Adrenal gland (tissue), 12 donors: ENCODE data around the gene FBXW8. TPM values are rescaled to one million over a fixed set of nuclear protein-coding genes. Genes with fewer than 3 reads are reported as not detected.

Experiments
- DNase-seq, 7 donors: peaks; one replicate each; pipeline ENCODE4 v3.0.0-alpha.2; 2019 to 2020
- H3K27ac ChIP-seq, 5 donors: fragments of 200-600 bp; sonication (generic) in 4 of 5; 1 replicate in 3 of 5; 2 replicates in 2 of 5; pipeline versions ENCODE4 v1.5.1 to v1.8.0; 2016 to 2020; ENCODE audit warnings: mild to moderate bottlenecking in 1 of 5
- H3K27me3 ChIP-seq: fragments of 200-600 bp; 2 replicates; pipeline ENCODE4 v1.8.0; 2021
- H3K36me3 ChIP-seq, 2 donors: fragments of 200-600 bp; replicated peaks in 1 of 2; 1 replicate in 1 of 2; 2 replicates in 1 of 2; pipeline versions ENCODE4 v1.5.1 to v1.8.0; 2018 to 2022
- H3K4me1 ChIP-seq, 2 donors: fragments of 200-600 bp; replicated peaks in 1 of 2; 1 replicate in 1 of 2; 2 replicates in 1 of 2; pipeline versions ENCODE4 v1.5.1 to v1.8.0; 2018 to 2021
- H3K4me3 ChIP-seq, 4 donors: fragments of 200-600 bp; sonication (generic) in 3 of 4; one replicate each; pipeline ENCODE4 v1.5.1; 2016 to 2018
- H3K9me3 ChIP-seq, 3 donors: fragments of 200-600 bp; sonication (generic) in 1 of 3; replicated peaks in 1 of 3; 1 replicate in 2 of 3; 2 replicates in 1 of 3; pipeline versions ENCODE4 v1.5.1 to v1.8.0; 2016 to 2021
- POLR2A ChIP-seq, 2 donors: fragments of 450-650 bp; IDR thresholded peaks; one replicate each; pipeline ENCODE4 v1.6.1; 2017; ENCODE audit warnings: antibody characterized with exemption in 2 of 2, mild to moderate bottlenecking in 2 of 2, moderate library complexity in 1 of 2
- WGBS, 4 donors: extraction: QIAGEN DNeasy Blood & Tissue Kit in 2 of 4; methylation state at CpG; one replicate each; pipeline versions ENCODE4 v1.1.5 to v1.1.7; 2013 to 2017; 5-methylcytosine and 5-hydroxymethylcytosine counted together
- intact Hi-C, 2 donors: fragments of 100-400 bp; cut with DNase I; formaldehyde crosslinking; loops; one replicate each; pipeline versions ENCODE4 v1.14.1 to v1.15.0; 2022 to 2023
- polyA plus RNA-seq, 3 donors: library from polyadenylated mRNA; stranded (reverse); fragments of 200-250 nt in 2 of 3; fragments of 350-450 nt in 1 of 3; fragmentation: Illumina TruSeq in 1 of 3; extraction: RNeasy Lipid Tissue Mini Kit (QIAGEN cat#74804) in 1 of 3; gene quantifications; one replicate each; pipeline ENCODE4 v1.2.3, GENCODE V29; 2013 to 2014
- total RNA-seq, 9 donors: library from RNA; depleted of rRNA in 4 of 9; stranded (reverse); fragments of >200 nt in 4 of 9; fragments of 120-200 nt in 1 of 9; fragmentation: NEBNext Ultra II Directional in 1 of 9; extraction: Animal tissue kit (Norgen Biotek cat#: 25700) in 1 of 9; gene quantifications; one replicate each; pipeline versions ENCODE4 v1.1.0 to v1.2.4, GENCODE V29; 2013 to 2023
- TF ChIP-seq, protein P1 (sequence below), 6 experiments: fragments of 450-650 bp in 4 of 6; fragments of 200-600 bp in 2 of 6; sonication (generic) in 1 of 6; IDR thresholded peaks; 1 replicate in 5 of 6; 2 replicates in 1 of 6; pipeline versions ENCODE4 v1.5.1 to v1.8.0; 2016 to 2021; ENCODE audit warnings: antibody characterized with exemption in 6 of 6, mild to moderate bottlenecking in 2 of 6, moderate library complexity in 1 of 6
- donor health status: healthy with polysubstance abuse.
- donor health status: Bipolar disorder and iron deficiency.
- donor health status: DM: yes; HTN: yes; CAD: no.
- donor health status: DM: no; HTN: no; CAD: no.
- donor health status: DM: no; HTN: no; CAD: no.
- donor health status: DM: yes; HTN: yes; CAD: no.

FBXW8 gene
- total and polyA plus RNA-seq, 12 donors = 2.9 to 19.1 (median 14.3) TPM

- no peak for DNase-seq
- Histone ChIP-seq H3K27me3 (no peaks in the 10 kb centered on the region), H3K9me3 (no peaks in the 10 kb centered on the region), H3K4me3 (no peak overlapping the region), H3K4me1 (peaks cover 6 to 17% of the 10 kb centered on the region in 2 donors), H3K36me3 (no peaks in the 10 kb centered on the region), H3K27ac (peak overlapping the region in 1 of 5 donors; percentile 22)
- intact Hi-C loops = no loop called here
- TF ChIP-seq POLR2A (IDR thresholded peaks at IDR 0.05) = no peak
- TF ChIP-seq, protein P1, sequence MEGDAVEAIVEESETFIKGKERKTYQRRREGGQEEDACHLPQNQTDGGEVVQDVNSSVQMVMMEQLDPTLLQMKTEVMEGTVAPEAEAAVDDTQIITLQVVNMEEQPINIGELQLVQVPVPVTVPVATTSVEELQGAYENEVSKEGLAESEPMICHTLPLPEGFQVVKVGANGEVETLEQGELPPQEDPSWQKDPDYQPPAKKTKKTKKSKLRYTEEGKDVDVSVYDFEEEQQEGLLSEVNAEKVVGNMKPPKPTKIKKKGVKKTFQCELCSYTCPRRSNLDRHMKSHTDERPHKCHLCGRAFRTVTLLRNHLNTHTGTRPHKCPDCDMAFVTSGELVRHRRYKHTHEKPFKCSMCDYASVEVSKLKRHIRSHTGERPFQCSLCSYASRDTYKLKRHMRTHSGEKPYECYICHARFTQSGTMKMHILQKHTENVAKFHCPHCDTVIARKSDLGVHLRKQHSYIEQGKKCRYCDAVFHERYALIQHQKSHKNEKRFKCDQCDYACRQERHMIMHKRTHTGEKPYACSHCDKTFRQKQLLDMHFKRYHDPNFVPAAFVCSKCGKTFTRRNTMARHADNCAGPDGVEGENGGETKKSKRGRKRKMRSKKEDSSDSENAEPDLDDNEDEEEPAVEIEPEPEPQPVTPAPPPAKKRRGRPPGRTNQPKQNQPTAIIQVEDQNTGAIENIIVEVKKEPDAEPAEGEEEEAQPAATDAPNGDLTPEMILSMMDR (IDR thresholded peaks at IDR 0.05) = no peak
- 58 to 82% (median 72%) methylated on average over 14 to 18 of the region's 18 CpGs for WGBS, 4 donors
These were observed 137.2 kb downstream of the FBXW8 start for GRCh38 chr12:117047810-117048584.

- Histone ChIP-seq H3K4me1 (peaks cover 6 to 16% of the 10 kb centered on the region in 2 donors), H3K36me3 (no peaks in the 10 kb centered on the region), H3K4me3 (no peak overlapping the region), H3K27ac (peak overlapping the region in 1 of 5 donors; percentile 22), H3K9me3 (no peaks in the 10 kb centered on the region), H3K27me3 (no peaks in the 10 kb centered on the region)
- WGBS, 4 donors = 40 to 59% (median 53%) methylated on average over 4 to 9 of the region's 9 CpGs
- intact Hi-C loops = no loop called here
- no peak for TF ChIP-seq POLR2A (IDR thresholded peaks at IDR 0.05)
- TF ChIP-seq, protein P1 (IDR thresholded peaks at IDR 0.05) = no peak
- DNase-seq = no peak
These were observed 137.8 kb downstream of the FBXW8 start for GRCh38 chr12:117048585-117048904.

DNA sequence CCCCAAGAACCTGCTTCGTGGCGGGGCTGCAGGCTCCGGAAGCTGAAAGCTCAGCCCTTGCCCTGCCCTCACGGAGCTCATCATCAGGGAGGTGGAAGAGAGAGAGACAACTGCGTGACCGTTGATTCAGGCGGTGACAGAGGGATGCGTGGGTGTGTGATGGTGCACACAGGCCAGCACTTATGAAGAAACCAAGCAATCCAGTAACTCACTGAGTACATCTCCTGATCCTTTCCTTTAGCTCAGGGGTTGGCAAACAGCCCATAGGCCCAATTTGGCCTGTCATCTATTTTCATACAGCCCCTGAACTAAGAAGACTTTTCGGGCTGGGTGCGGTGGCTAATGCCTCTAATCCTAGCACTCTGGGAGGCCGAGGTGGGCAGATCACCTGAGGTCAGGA, 138.5 kb downstream of the FBXW8 start:
- no peak overlapping the region for H3K4me3 ChIP-seq
- intact Hi-C loops = no loop called here
- no peaks in the 10 kb centered on the region for H3K36me3 ChIP-seq
- 87 to 96% (median 92%) methylated on average over 11 of the region's 11 CpGs for WGBS, 4 donors
- H3K27ac ChIP-seq = no peak overlapping the region
- no peak for TF ChIP-seq POLR2A (IDR thresholded peaks at IDR 0.05)
- TF ChIP-seq, protein P1 (IDR thresholded peaks at IDR 0.05) = no peak
- DNase-seq = peak in 1 of 7 donors; percentile 33
- no peaks in the 10 kb centered on the region for H3K27me3 ChIP-seq
- H3K4me1 ChIP-seq = peaks cover 6 to 16% of the 10 kb centered on the region in 2 donors
- no peaks in the 10 kb centered on the region for H3K9me3 ChIP-seq

DNA sequence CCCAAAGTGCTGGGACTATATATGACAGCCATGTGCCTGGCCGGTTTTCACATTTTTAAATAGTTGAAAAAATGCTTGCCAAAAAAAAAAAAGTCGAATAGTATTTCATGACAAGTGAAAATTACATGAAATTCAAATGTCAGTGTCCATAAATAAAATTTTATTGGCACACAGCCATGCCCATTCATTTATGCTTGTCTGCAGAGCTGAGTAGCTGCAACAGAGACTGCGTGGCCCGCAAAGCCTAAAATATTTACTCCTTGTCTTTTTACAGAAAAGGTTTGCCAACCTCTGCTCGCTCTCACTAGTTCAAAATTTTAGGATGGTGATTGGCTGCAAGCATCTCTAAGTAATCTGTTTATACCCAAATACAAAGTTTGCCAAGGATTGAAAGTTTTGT, 139.3 kb downstream of the FBXW8 start:
- peak in 2 of 7 donors; percentile 58 to 68 for DNase-seq
- 39 to 52% (median 43%) methylated on average over 5 of the region's 5 CpGs for WGBS, 4 donors
- no peaks in the 10 kb centered on the region for H3K36me3 ChIP-seq
- H3K9me3 ChIP-seq = no peaks in the 10 kb centered on the region
- TF ChIP-seq, protein P1 (IDR thresholded peaks at IDR 0.05) = no peak
- H3K4me1 ChIP-seq = peaks cover 6 to 16% of the 10 kb centered on the region in 2 donors
- intact Hi-C loops = no loop called here
- peak overlapping the region; percentile 68 to 96 (median 88) for H3K27ac ChIP-seq
- H3K27me3 ChIP-seq = no peaks in the 10 kb centered on the region
- no peak overlapping the region for H3K4me3 ChIP-seq
